DMS79 treated with DMSO at 0.1 percent for 48 hours (cell line): Measurements from ENCODE around the gene LYPD1.

Source experiments
- DNase-seq: peaks from one replicate; lab custom pipeline; 2025; lab: John Stamatoyannopoulos, UW

Gene LYPD1

GRCh38 chr2:132632000-132632649 is 37.9 kb downstream of the LYPD1 start:
- no peak for DNase-seq

GRCh38 chr2:132627536-132627935 is 42.5 kb downstream of the LYPD1 start:
- no peak for DNase-seq

GRCh38 chr2:132623096-132623839 is 46.7 kb downstream of the LYPD1 start:
- DNase-seq = no peak

- peak; percentile 96 for DNase-seq
These were observed 48.7 kb downstream of the LYPD1 start for GRCh38 chr2:132621131-132621875.

GRCh38 chr2:132620115-132620514 is 49.9 kb downstream of the LYPD1 start:
- DNase-seq = peak; percentile 21

GRCh38 chr2:132618734-132619133 is 51.3 kb downstream of the LYPD1 start:
- DNase-seq = no peak

- no peak for DNase-seq
These were observed 52.0 kb downstream of the LYPD1 start for GRCh38 chr2:132617989-132618388.

GRCh38 chr2:132615329-132616085 is 54.5 kb downstream of the LYPD1 start:
- DNase-seq = peak; percentile 12

- DNase-seq = peak; percentile 17
These were observed 58.3 kb downstream of the LYPD1 start for GRCh38 chr2:132611719-132612118.

- DNase-seq = peak; percentile 85
These were observed 60.7 kb downstream of the LYPD1 start for GRCh38 chr2:132609101-132609890.

- DNase-seq = peak; percentile 89
These were observed 61.7 kb downstream of the LYPD1 start for GRCh38 chr2:132608311-132608710.

GRCh38 chr2:132607426-132608090 is 62.4 kb downstream of the LYPD1 start:
- no peak for DNase-seq

GRCh38 chr2:132606649-132607048 is 63.4 kb downstream of the LYPD1 start:
- no peak for DNase-seq

GRCh38 chr2:132605236-132606180 is 64.5 kb downstream of the LYPD1 start:
- no peak for DNase-seq

GRCh38 chr2:132604561-132604960 is 65.4 kb downstream of the LYPD1 start:
- DNase-seq = no peak

- no peak for DNase-seq
These were observed 70.4 kb downstream of the LYPD1 start for GRCh38 chr2:132599556-132599955.

- no peak for DNase-seq
These were observed 71.5 kb downstream of the LYPD1 start for GRCh38 chr2:132598536-132598935.

- no peak for DNase-seq
These were observed 72.2 kb downstream of the LYPD1 start for GRCh38 chr2:132597831-132598230.

- DNase-seq = no peak
These were observed 72.8 kb downstream of the LYPD1 start for GRCh38 chr2:132597166-132597565.

GRCh38 chr2:132595693-132596092 is 74.3 kb downstream of the LYPD1 start:
- no peak for DNase-seq
